Neuronal stem cell (in vitro differentiated cells): ENCODE data around the gene MDM2.

Source experiments
- DNase-seq: peaks from one replicate; pipeline ENCODE4 v3.0.0-alpha.2; 2013; ENCODE audit warnings: low spot score
- H2AFZ ChIP-seq: one replicate; pipeline ENCODE4 v1.6.1; 2013; ENCODE audit warnings: mild to moderate bottlenecking, low read length, inconsistent platforms
- H2AK5ac ChIP-seq: 2 replicates; pipeline ENCODE4 v1.6.1; 2013; ENCODE audit warnings: low read depth, mild to moderate bottlenecking, inconsistent platforms, low read length, moderate library complexity, mixed read lengths
- H2BK120ac ChIP-seq: 2 replicates; pipeline ENCODE4 v1.6.1; 2013; ENCODE audit warnings: low read depth, mild to moderate bottlenecking, inconsistent platforms, low read length, moderate library complexity, mixed read lengths
- H2BK12ac ChIP-seq: one replicate; pipeline ENCODE4 v1.6.1; 2013; ENCODE audit warnings: low read length, inconsistent platforms
- H2BK15ac ChIP-seq: 2 replicates; pipeline ENCODE4 v1.6.1; 2013; ENCODE audit warnings: mild to moderate bottlenecking, low read length, inconsistent platforms, mixed read lengths
- H2BK5ac ChIP-seq: one replicate; pipeline ENCODE4 v1.6.1; 2013; ENCODE audit warnings: inconsistent platforms, mild to moderate bottlenecking, low read length, moderate library complexity
- H3K14ac ChIP-seq: one replicate; pipeline ENCODE4 v1.6.1; 2013; ENCODE audit warnings: low read length, inconsistent platforms
- H3K18ac ChIP-seq: 2 replicates; pipeline ENCODE4 v1.6.1; 2013; ENCODE audit warnings: low read length, inconsistent platforms
- H3K23ac ChIP-seq: 2 replicates; pipeline ENCODE4 v1.6.1; 2013; ENCODE audit warnings: low read depth, mild to moderate bottlenecking, mixed read lengths, low read length, inconsistent platforms; ENCODE audit not compliant: poor library complexity
- H3K27ac ChIP-seq: replicated peaks from 3 replicates; pipeline ENCODE4 v1.5.1; 2013; ENCODE audit warnings: low read length, inconsistent platforms
- H3K27me3 ChIP-seq, 3 experiments: 2 replicates each; pipeline ENCODE4 v1.6.1; 2013; ENCODE audit warnings: low read length in 3 of 3, mild to moderate bottlenecking in 2 of 3, inconsistent platforms in 1 of 3, low read depth in 1 of 3, mixed read lengths in 1 of 3, moderate library complexity in 1 of 3; ENCODE audit not compliant: control insufficient read depth in 3 of 3, insufficient read depth in 3 of 3
- H3K36me3 ChIP-seq, 2 donors: replicated peaks in 1 of 2; 2 replicates each; pipeline ENCODE4 v1.6.1; 2013; ENCODE audit warnings: low read length in 2 of 2; ENCODE audit not compliant: control insufficient read depth in 2 of 2, insufficient read depth in 2 of 2
- H3K4ac ChIP-seq: 2 replicates; pipeline ENCODE4 v1.6.1; 2013; ENCODE audit warnings: inconsistent platforms, mild to moderate bottlenecking, low read length, moderate library complexity
- H3K4me1 ChIP-seq, 2 donors: 1 replicate in 1 of 2; 2 replicates in 1 of 2; pipeline ENCODE4 v1.6.1; 2013; ENCODE audit warnings: low read length in 2 of 2, low read depth in 1 of 2; ENCODE audit not compliant: control insufficient read depth in 2 of 2, insufficient read depth in 1 of 2
- H3K4me2 ChIP-seq: one replicate; pipeline ENCODE4 v1.6.1; 2013; ENCODE audit warnings: mild to moderate bottlenecking, low read length, inconsistent platforms; ENCODE audit not compliant: insufficient read depth, poor library complexity, severe bottlenecking
- H3K4me3 ChIP-seq, 2 donors: 2 replicates each; pipeline ENCODE4 v1.5.1; 2013; ENCODE audit warnings: low read length in 2 of 2, mild to moderate bottlenecking in 2 of 2, inconsistent platforms in 1 of 2, moderate library complexity in 1 of 2
- H3K79me1 ChIP-seq: one replicate; pipeline ENCODE4 v1.6.1; 2013; ENCODE audit warnings: low read depth, mild to moderate bottlenecking, inconsistent platforms, low read length, moderate library complexity
- H3K9ac ChIP-seq: one replicate; pipeline ENCODE4 v1.6.1; 2013; ENCODE audit warnings: mild to moderate bottlenecking, low read depth, low read length, inconsistent platforms; ENCODE audit not compliant: poor library complexity
- H3K9me3 ChIP-seq, 2 donors: replicated peaks in 1 of 2; 2 replicates each; pipeline versions ENCODE3 to v1.6.1; 2013; ENCODE audit warnings: low read length in 2 of 2, mild to moderate bottlenecking in 2 of 2, inconsistent platforms in 1 of 2, low read depth in 1 of 2, mixed read lengths in 1 of 2, moderate library complexity in 1 of 2; ENCODE audit not compliant: control insufficient read depth in 2 of 2, insufficient read depth in 1 of 2
- H4K8ac ChIP-seq: one replicate; pipeline ENCODE4 v1.6.1; 2013; ENCODE audit warnings: low read depth, mild to moderate bottlenecking, inconsistent platforms, low read length, moderate library complexity
- H4K91ac ChIP-seq: one replicate; pipeline ENCODE4 v1.6.1; 2013; ENCODE audit warnings: low read length, low read depth, mild to moderate bottlenecking, inconsistent platforms; ENCODE audit not compliant: poor library complexity
- WGBS, 2 donors: extraction: QIAGEN DNeasy Blood & Tissue Kit; methylation state at CpG; one replicate each; pipeline ENCODE4 v1.1.7; 2013; ENCODE audit warnings: missing lambda C conversion rate in 2 of 2, mixed read lengths in 1 of 2; ENCODE audit not compliant: insufficient read length in 2 of 2, insufficient replicate concordance in 1 of 2; ENCODE audit errors: extremely low coverage in 2 of 2; 5-methylcytosine and 5-hydroxymethylcytosine counted together

MDM2 gene

GRCh38 chr12:68828672-68829068 lies 20.7 kb downstream of the MDM2 start:
- H3K23ac ChIP-seq = no peak overlapping the region
- WGBS, 2 donors = no CpG with 5 or more reads among the region's 7 CpGs
- H3K9ac ChIP-seq = no peak overlapping the region
- no peak overlapping the region for H2BK15ac ChIP-seq
- peaks cover 19 to 94% of the 10 kb centered on the region in 2 donors for H3K36me3 ChIP-seq
- H2BK5ac ChIP-seq = no peak overlapping the region
- no peak overlapping the region for H4K91ac ChIP-seq
- no peak overlapping the region for H4K8ac ChIP-seq
- no peak overlapping the region for H3K18ac ChIP-seq
- no peak overlapping the region for H2BK120ac ChIP-seq
- no peaks in the 10 kb centered on the region for H3K79me1 ChIP-seq
- no peak overlapping the region for H3K4me2 ChIP-seq
- H3K4me3 ChIP-seq = no peak overlapping the region
- no peak overlapping the region for H2BK12ac ChIP-seq
- no peak overlapping the region for H2AK5ac ChIP-seq
- no peak overlapping the region for H2AFZ ChIP-seq
- no peak overlapping the region for H3K27ac ChIP-seq
- H3K14ac ChIP-seq = no peak overlapping the region
- no peaks in the 10 kb centered on the region for H3K27me3 ChIP-seq
- no peaks in the 10 kb centered on the region for H3K9me3 ChIP-seq
- H3K4ac ChIP-seq = no peak overlapping the region
- DNase-seq = no peak
- no peaks in the 10 kb centered on the region for H3K4me1 ChIP-seq

DNA sequence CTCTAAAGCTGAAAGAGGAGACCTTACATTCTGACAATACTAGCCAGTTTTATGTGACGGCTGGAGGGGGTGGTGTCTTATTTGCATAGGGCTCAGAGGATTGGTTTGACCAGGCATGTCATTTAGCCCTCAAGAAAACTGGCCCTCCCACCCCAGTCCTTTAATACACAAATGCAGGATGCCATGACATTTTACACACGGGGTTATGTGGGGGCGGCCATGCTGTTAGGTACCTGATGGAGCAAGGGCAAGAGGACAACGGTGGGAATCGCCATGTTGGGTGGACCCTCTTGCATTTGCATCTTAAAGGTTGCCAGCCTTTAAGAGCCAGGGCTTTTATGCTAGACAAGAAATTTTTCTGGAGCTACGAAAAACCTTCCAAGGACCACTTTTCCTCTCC lies 23.3 kb downstream of the MDM2 start:
- no peak overlapping the region for H2BK12ac ChIP-seq
- no peak overlapping the region for H3K9ac ChIP-seq
- DNase-seq = no peak
- H3K14ac ChIP-seq = no peak overlapping the region
- H2BK15ac ChIP-seq = no peak overlapping the region
- no peak overlapping the region for H3K4ac ChIP-seq
- no peaks in the 10 kb centered on the region for H3K9me3 ChIP-seq
- no peak overlapping the region for H4K8ac ChIP-seq
- H4K91ac ChIP-seq = no peak overlapping the region
- no peaks in the 10 kb centered on the region for H3K4me1 ChIP-seq
- no peak overlapping the region for H3K18ac ChIP-seq
- H2BK120ac ChIP-seq = no peak overlapping the region
- no peak overlapping the region for H2AFZ ChIP-seq
- no peak overlapping the region for H2BK5ac ChIP-seq
- peaks cover 11 to 94% of the 10 kb centered on the region in 2 donors for H3K36me3 ChIP-seq
- no peak overlapping the region for H3K4me2 ChIP-seq
- H3K4me3 ChIP-seq = no peak overlapping the region
- H3K27ac ChIP-seq = no peak overlapping the region
- no peak overlapping the region for H3K23ac ChIP-seq
- WGBS, 2 donors = no CpG with 5 or more reads among the region's 6 CpGs
- H3K79me1 ChIP-seq = no peaks in the 10 kb centered on the region
- H3K27me3 ChIP-seq = no peaks in the 10 kb centered on the region
- no peak overlapping the region for H2AK5ac ChIP-seq

DNA sequence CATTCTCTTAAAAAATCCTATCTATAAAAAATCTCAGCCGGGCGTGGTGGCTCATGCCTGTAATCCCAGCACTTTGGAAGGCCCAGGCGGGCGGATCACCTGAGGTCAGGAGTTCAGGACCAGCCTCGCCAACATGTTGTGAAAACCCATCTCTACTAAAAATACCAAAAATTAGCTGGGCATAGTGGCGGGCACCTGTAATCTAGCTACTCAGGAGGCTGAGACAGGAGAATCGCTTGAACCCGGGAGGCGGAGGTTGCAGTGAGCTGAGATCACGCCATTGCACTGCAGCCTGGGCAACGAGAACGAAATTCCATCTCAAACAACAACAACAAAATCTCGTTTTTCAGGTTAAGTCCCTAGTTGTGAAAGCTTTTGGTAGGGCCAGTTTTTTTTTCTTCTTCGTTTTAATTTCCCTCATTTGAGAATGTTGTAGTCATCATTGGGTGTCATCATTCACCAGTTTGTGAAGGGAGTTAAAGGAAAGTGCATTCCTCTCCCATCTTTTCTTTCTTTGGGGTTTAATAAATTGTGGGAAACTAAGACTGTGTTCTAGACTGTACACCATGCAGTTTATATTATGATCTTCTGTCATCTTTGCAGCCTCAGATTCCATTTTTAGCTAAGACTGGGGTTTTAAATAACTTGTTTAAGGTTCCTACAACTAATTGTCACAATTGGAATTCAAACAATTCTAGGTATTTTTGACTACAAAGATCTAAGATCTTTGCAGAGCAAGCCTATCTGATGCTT lies 23.9 kb downstream of the MDM2 start:
- Histone ChIP-seq H3K4me1 (no peaks in the 10 kb centered on the region), H2BK12ac (no peak overlapping the region), H4K91ac (no peak overlapping the region), H3K27me3 (no peaks in the 10 kb centered on the region), H2BK15ac (no peak overlapping the region), H3K79me1 (no peaks in the 10 kb centered on the region), H3K18ac (no peak overlapping the region), H3K14ac (no peak overlapping the region), H2BK5ac (no peak overlapping the region), H3K4ac (no peak overlapping the region), H3K9me3 (no peaks in the 10 kb centered on the region), H3K4me3 (no peak overlapping the region), H3K4me2 (no peak overlapping the region), H3K9ac (no peak overlapping the region), H3K36me3 (peaks cover 11 to 94% of the 10 kb centered on the region in 2 donors), H2BK120ac (no peak overlapping the region), H3K23ac (no peak overlapping the region), H2AFZ (no peak overlapping the region), H3K27ac (no peak overlapping the region), H4K8ac (no peak overlapping the region), H2AK5ac (no peak overlapping the region)
- WGBS, 2 donors = no CpG with 5 or more reads among the region's 14 CpGs
- DNase-seq = no peak

DNA sequence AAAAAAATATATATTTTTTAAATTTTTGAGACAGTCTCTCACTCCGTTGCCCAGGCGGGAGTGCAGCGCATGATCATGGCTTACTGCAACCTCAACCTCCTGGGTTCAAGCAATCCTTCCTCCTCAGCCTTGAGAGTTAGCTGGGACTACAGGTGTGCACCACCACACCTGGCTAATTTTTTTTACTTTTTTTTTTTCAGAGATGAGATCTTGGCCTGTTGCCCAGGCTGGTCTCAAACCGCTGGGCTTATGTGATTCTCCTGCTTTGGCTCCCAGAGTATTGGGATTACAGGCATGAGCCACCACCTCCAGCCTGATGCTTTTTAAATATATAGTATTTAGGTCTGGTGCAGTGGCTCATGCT lies 24.5 kb downstream of the MDM2 start:
- no peak overlapping the region for H2AK5ac ChIP-seq
- H3K9me3 ChIP-seq = no peaks in the 10 kb centered on the region
- no peak overlapping the region for H2BK120ac ChIP-seq
- no peak overlapping the region for H3K27ac ChIP-seq
- no peaks in the 10 kb centered on the region for H3K79me1 ChIP-seq
- DNase-seq = no peak
- no peaks in the 10 kb centered on the region for H3K4me1 ChIP-seq
- no peak overlapping the region for H2BK12ac ChIP-seq
- H2BK15ac ChIP-seq = no peak overlapping the region
- no peak overlapping the region for H3K4me2 ChIP-seq
- H2BK5ac ChIP-seq = no peak overlapping the region
- no CpG with 5 or more reads among the region's 4 CpGs for WGBS, 2 donors
- H3K23ac ChIP-seq = no peak overlapping the region
- H4K8ac ChIP-seq = no peak overlapping the region
- no peak overlapping the region for H3K18ac ChIP-seq
- no peak overlapping the region for H2AFZ ChIP-seq
- H3K14ac ChIP-seq = no peak overlapping the region
- no peak overlapping the region for H3K4me3 ChIP-seq
- no peaks in the 10 kb centered on the region for H3K27me3 ChIP-seq
- H3K9ac ChIP-seq = no peak overlapping the region
- no peak overlapping the region for H3K4ac ChIP-seq
- H4K91ac ChIP-seq = no peak overlapping the region
- peaks cover 11 to 94% of the 10 kb centered on the region in 2 donors for H3K36me3 ChIP-seq
